Gastroesophageal sphincter (tissue), 3 donors: ENCODE data around the gene R3HDM2.

Source experiments
- CTCF ChIP-seq, 4 experiments: fragments of 200-600 bp in 2 of 4; fragments of 450-650 bp in 2 of 4; sonication (generic) in 1 of 4; IDR thresholded peaks; one replicate each; pipeline ENCODE4 v1.5.1; 2017 to 2019; ENCODE audit warnings: antibody characterized with exemption in 4 of 4, mild to moderate bottlenecking in 2 of 4, moderate library complexity in 2 of 4
- EP300 ChIP-seq: sonication (generic); formaldehyde crosslinking; IDR thresholded peaks from one replicate; pipeline ENCODE4 v1.6.1; 2017; ENCODE audit warnings: antibody characterized with exemption, mild to moderate bottlenecking

- TF ChIP-seq CTCF (IDR thresholded peaks at IDR 0.05) (no peak), EP300 (no peak)
Measured at GRCh38 chr12:57203791-57204190, 227.1 kb downstream of the R3HDM2 start.
